HUDEP-2 (cell line): ENCODE data around the gene RPS16.

Experiments used
- DNase-seq, 76 experiments: peaks; one replicate each; lab custom pipeline; 2025; ENCODE audit not compliant: unreplicated experiment in 76 of 76; lab: John Stamatoyannopoulos, UW

RPS16 gene

GRCh38 chr19:39408392-39409207 lies 27.1 kb downstream of the RPS16 start:
- DNase-seq: peak in 8 of 76 experiments; percentile 26 to 40 (median 30)

- DNase-seq: peak in 34 of 76 experiments; percentile 20 to 65 (median 40)
Measured at GRCh38 chr19:39407660-39408391, 27.9 kb downstream of the RPS16 start.

- DNase-seq: peak in 6 of 76 experiments; percentile 31 to 67 (median 51)
Measured at GRCh38 chr19:39407410-39407659, 28.4 kb downstream of the RPS16 start.

GRCh38 chr19:39406656-39407409 lies 28.9 kb downstream of the RPS16 start, which contains the start of gene ZFP36:
TSS of gene ZFP36 (plus strand) at chr19:39406847. CDS start at chr19:39406905, 58 bp downstream.
- peak in 71 of 76 experiments; percentile 42 to 91 (median 81) for DNase-seq

GRCh38 chr19:39405958-39406655 lies 29.6 kb downstream of the RPS16 start:
- DNase-seq: peak in 48 of 76 experiments; percentile 42 to 90 (median 67)

GRCh38 chr19:39405261-39405957 lies 30.3 kb downstream of the RPS16 start:
- DNase-seq: no peak

GRCh38 chr19:39403331-39404312 lies 32.1 kb downstream of the RPS16 start:
- peak in 74 of 76 experiments; percentile 30 to 96 (median 85) for DNase-seq

GRCh38 chr19:39402346-39403300 lies 33.1 kb downstream of the RPS16 start:
- peak in 71 of 76 experiments; percentile 23 to 90 (median 75) for DNase-seq

- DNase-seq: peak in 74 of 76 experiments; percentile 52 to 94 (median 83)
Measured at GRCh38 chr19:39401549-39402345, 34.0 kb downstream of the RPS16 start.

GRCh38 chr19:39401070-39401548 lies 34.6 kb downstream of the RPS16 start:
- peak in 14 of 76 experiments; percentile 53 to 69 (median 66) for DNase-seq

- DNase-seq: no peak
Measured at GRCh38 chr19:39400061-39400460, 35.7 kb downstream of the RPS16 start.

- peak in 22 of 76 experiments; percentile 9 to 57 (median 37) for DNase-seq
Measured at GRCh38 chr19:39399668-39400050, 36.1 kb downstream of the RPS16 start.

- DNase-seq: peak in 72 of 76 experiments; percentile 30 to 86 (median 68)
Measured at GRCh38 chr19:39398297-39398864, 37.4 kb downstream of the RPS16 start.

- peak in 73 of 76 experiments; percentile 45 to 94 (median 85) for DNase-seq
Measured at GRCh38 chr19:39397360-39398296, 38.1 kb downstream of the RPS16 start.
